Neuronal stem cell (in vitro differentiated cells): ENCODE results near the gene ZSCAN16.

Source experiments
- DNase-seq: peaks from one replicate; pipeline ENCODE4 v3.0.0-alpha.2; 2013; ENCODE audit warnings: low spot score
- H2AFZ ChIP-seq: one replicate; pipeline ENCODE4 v1.6.1; 2013; ENCODE audit warnings: mild to moderate bottlenecking, low read length, inconsistent platforms
- H2AK5ac ChIP-seq: 2 replicates; pipeline ENCODE4 v1.6.1; 2013; ENCODE audit warnings: low read depth, mild to moderate bottlenecking, inconsistent platforms, low read length, moderate library complexity, mixed read lengths
- H2BK120ac ChIP-seq: 2 replicates; pipeline ENCODE4 v1.6.1; 2013; ENCODE audit warnings: low read depth, mild to moderate bottlenecking, inconsistent platforms, low read length, moderate library complexity, mixed read lengths
- H2BK12ac ChIP-seq: one replicate; pipeline ENCODE4 v1.6.1; 2013; ENCODE audit warnings: low read length, inconsistent platforms
- H2BK15ac ChIP-seq: 2 replicates; pipeline ENCODE4 v1.6.1; 2013; ENCODE audit warnings: mild to moderate bottlenecking, low read length, inconsistent platforms, mixed read lengths
- H2BK5ac ChIP-seq: one replicate; pipeline ENCODE4 v1.6.1; 2013; ENCODE audit warnings: inconsistent platforms, mild to moderate bottlenecking, low read length, moderate library complexity
- H3K14ac ChIP-seq: one replicate; pipeline ENCODE4 v1.6.1; 2013; ENCODE audit warnings: low read length, inconsistent platforms
- H3K18ac ChIP-seq: 2 replicates; pipeline ENCODE4 v1.6.1; 2013; ENCODE audit warnings: low read length, inconsistent platforms
- H3K23ac ChIP-seq: 2 replicates; pipeline ENCODE4 v1.6.1; 2013; ENCODE audit warnings: low read depth, mild to moderate bottlenecking, mixed read lengths, low read length, inconsistent platforms; ENCODE audit not compliant: poor library complexity
- H3K27ac ChIP-seq: replicated peaks from 3 replicates; pipeline ENCODE4 v1.5.1; 2013; ENCODE audit warnings: low read length, inconsistent platforms
- H3K27me3 ChIP-seq, 3 experiments: 2 replicates each; pipeline ENCODE4 v1.6.1; 2013; ENCODE audit warnings: low read length in 3 of 3, mild to moderate bottlenecking in 2 of 3, inconsistent platforms in 1 of 3, low read depth in 1 of 3, mixed read lengths in 1 of 3, moderate library complexity in 1 of 3; ENCODE audit not compliant: control insufficient read depth in 3 of 3, insufficient read depth in 3 of 3
- H3K36me3 ChIP-seq, 2 donors: replicated peaks in 1 of 2; 2 replicates each; pipeline ENCODE4 v1.6.1; 2013; ENCODE audit warnings: low read length in 2 of 2; ENCODE audit not compliant: control insufficient read depth in 2 of 2, insufficient read depth in 2 of 2
- H3K4ac ChIP-seq: 2 replicates; pipeline ENCODE4 v1.6.1; 2013; ENCODE audit warnings: inconsistent platforms, mild to moderate bottlenecking, low read length, moderate library complexity
- H3K4me1 ChIP-seq, 2 donors: 1 replicate in 1 of 2; 2 replicates in 1 of 2; pipeline ENCODE4 v1.6.1; 2013; ENCODE audit warnings: low read length in 2 of 2, low read depth in 1 of 2; ENCODE audit not compliant: control insufficient read depth in 2 of 2, insufficient read depth in 1 of 2
- H3K4me2 ChIP-seq: one replicate; pipeline ENCODE4 v1.6.1; 2013; ENCODE audit warnings: mild to moderate bottlenecking, low read length, inconsistent platforms; ENCODE audit not compliant: insufficient read depth, poor library complexity, severe bottlenecking
- H3K4me3 ChIP-seq, 2 donors: 2 replicates each; pipeline ENCODE4 v1.5.1; 2013; ENCODE audit warnings: low read length in 2 of 2, mild to moderate bottlenecking in 2 of 2, inconsistent platforms in 1 of 2, moderate library complexity in 1 of 2
- H3K79me1 ChIP-seq: one replicate; pipeline ENCODE4 v1.6.1; 2013; ENCODE audit warnings: low read depth, mild to moderate bottlenecking, inconsistent platforms, low read length, moderate library complexity
- H3K9ac ChIP-seq: one replicate; pipeline ENCODE4 v1.6.1; 2013; ENCODE audit warnings: mild to moderate bottlenecking, low read depth, low read length, inconsistent platforms; ENCODE audit not compliant: poor library complexity
- H3K9me3 ChIP-seq, 2 donors: replicated peaks in 1 of 2; 2 replicates each; pipeline versions ENCODE3 to v1.6.1; 2013; ENCODE audit warnings: low read length in 2 of 2, mild to moderate bottlenecking in 2 of 2, inconsistent platforms in 1 of 2, low read depth in 1 of 2, mixed read lengths in 1 of 2, moderate library complexity in 1 of 2; ENCODE audit not compliant: control insufficient read depth in 2 of 2, insufficient read depth in 1 of 2
- H4K8ac ChIP-seq: one replicate; pipeline ENCODE4 v1.6.1; 2013; ENCODE audit warnings: low read depth, mild to moderate bottlenecking, inconsistent platforms, low read length, moderate library complexity
- H4K91ac ChIP-seq: one replicate; pipeline ENCODE4 v1.6.1; 2013; ENCODE audit warnings: low read length, low read depth, mild to moderate bottlenecking, inconsistent platforms; ENCODE audit not compliant: poor library complexity
- WGBS, 2 donors: extraction: QIAGEN DNeasy Blood & Tissue Kit; methylation state at CpG; one replicate each; pipeline ENCODE4 v1.1.7; 2013; ENCODE audit warnings: missing lambda C conversion rate in 2 of 2, mixed read lengths in 1 of 2; ENCODE audit not compliant: insufficient read length in 2 of 2, insufficient replicate concordance in 1 of 2; ENCODE audit errors: extremely low coverage in 2 of 2; 5-methylcytosine and 5-hydroxymethylcytosine counted together

Gene ZSCAN16

DNA sequence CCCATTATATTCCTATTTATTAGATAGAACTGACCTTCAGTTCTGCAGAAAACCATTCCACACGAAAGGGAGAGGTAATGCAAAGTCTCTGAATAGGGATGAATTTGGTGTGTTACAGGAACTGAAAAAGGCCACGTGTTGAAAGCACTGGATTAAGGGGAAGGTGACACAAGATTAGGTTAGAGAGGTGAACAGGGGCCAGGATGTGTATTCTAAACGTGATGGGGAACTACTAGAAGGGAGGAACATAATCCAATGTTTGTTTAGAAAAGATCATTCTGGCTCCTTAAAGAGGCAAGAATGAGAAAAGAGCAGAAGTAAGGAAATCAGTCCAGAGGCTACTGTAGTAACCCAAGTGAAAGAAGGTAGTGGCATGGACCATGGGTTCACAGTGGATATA lies 11.0 kb downstream of the ZSCAN16 start:
- Histone ChIP-seq H2AFZ (no peak overlapping the region), H3K36me3 (peaks cover 2 to 49% of the 10 kb centered on the region in 2 donors), H4K91ac (no peak overlapping the region), H3K4me2 (no peak overlapping the region), H3K9me3 (no peaks in the 10 kb centered on the region), H4K8ac (no peak overlapping the region), H3K27me3 (no peaks in the 10 kb centered on the region), H3K4me1 (peaks cover 6 to 11% of the 10 kb centered on the region in 2 donors), H2BK5ac (no peak overlapping the region), H3K9ac (no peak overlapping the region), H2BK15ac (no peak overlapping the region), H3K4me3 (peak overlapping the region in 1 of 2 donors; percentile 61), H3K4ac (no peak overlapping the region), H2BK120ac (no peak overlapping the region), H3K27ac (no peak overlapping the region), H2AK5ac (no peak overlapping the region), H3K18ac (no peak overlapping the region), H3K79me1 (peaks cover 3% of the 10 kb centered on the region), H3K14ac (no peak overlapping the region), H2BK12ac (no peak overlapping the region), H3K23ac (no peak overlapping the region)
- WGBS, 2 donors, result no CpG with 5 or more reads among the region's 3 CpGs
- DNase-seq, result no peak

DNA sequence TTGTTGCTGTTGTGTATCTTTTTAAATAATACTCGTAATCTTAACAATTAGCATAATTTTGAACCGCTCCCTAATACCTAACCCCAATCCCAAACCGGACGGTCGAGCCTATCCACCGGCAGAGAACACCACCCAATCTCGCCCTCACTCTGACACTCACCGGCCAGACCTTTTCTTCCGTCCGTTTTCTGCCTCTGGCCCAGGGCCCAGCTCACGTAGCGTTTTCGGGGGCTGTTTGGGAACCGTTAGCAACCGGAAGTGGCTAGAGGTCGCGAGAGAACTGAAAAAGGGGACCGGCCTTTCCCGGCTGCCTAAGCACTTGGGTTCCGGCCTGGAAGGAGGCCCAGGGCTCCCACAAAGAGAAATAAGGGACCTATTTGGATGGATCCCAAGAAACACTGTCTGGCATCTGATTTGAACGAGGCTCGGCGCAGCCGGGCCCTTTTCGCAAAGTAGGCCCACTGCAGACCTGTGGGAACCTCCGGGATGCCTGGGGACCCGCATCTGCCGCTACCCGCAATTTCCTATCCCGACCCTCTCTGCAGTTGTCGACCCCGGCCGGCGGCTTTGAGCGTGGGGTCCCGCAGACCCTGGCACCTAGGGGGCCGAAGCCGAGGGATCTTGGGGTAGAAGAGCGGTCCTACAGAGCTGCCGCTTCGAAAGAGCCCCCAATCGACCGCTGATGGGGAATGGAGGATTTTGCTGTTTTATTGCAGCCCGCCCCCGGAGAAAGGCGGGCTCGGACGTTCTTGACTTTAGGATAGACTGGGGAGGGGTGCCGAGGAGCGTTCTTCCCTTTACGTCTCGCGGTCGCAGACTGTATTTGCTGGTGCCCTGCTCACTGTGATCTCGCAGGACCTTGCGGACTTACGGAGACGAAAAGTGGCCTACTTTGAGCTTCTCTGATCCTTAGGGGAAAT lies 12.4 kb downstream of the ZSCAN16 start:
- Histone ChIP-seq H3K14ac (no peak overlapping the region), H2AK5ac (no peak overlapping the region), H2BK120ac (no peak overlapping the region), H3K23ac (peak overlapping the region; percentile 48), H3K9me3 (no peaks in the 10 kb centered on the region), H4K91ac (no peak overlapping the region), H2BK15ac (peak overlapping the region; percentile 83), H3K4me1 (peaks cover 6 to 13% of the 10 kb centered on the region in 2 donors), H3K9ac (peak overlapping the region; percentile 83), H3K18ac (peak overlapping the region; percentile 94), H2AFZ (peak overlapping the region; percentile 93), H4K8ac (peak overlapping the region; percentile 54), H3K4me3 (peak overlapping the region; percentile 61 to 79), H2BK5ac (peak overlapping the region; percentile 98), H3K27me3 (no peaks in the 10 kb centered on the region), H2BK12ac (no peak overlapping the region), H3K36me3 (peaks cover 2 to 35% of the 10 kb centered on the region in 2 donors), H3K79me1 (peaks cover 3% of the 10 kb centered on the region), H3K4me2 (peak overlapping the region; percentile 70), H3K27ac (peak overlapping the region; percentile 90), H3K4ac (no peak overlapping the region)
- no CpG with 5 or more reads among the region's 58 CpGs for WGBS, 2 donors
- DNase-seq, result peak; percentile 89

GRCh38 chr6:28137505-28137981 lies 13.1 kb downstream of the ZSCAN16 start:
- no peak overlapping the region for H2BK120ac ChIP-seq
- no peak overlapping the region for H2BK5ac ChIP-seq
- peaks cover 6 to 13% of the 10 kb centered on the region in 2 donors for H3K4me1 ChIP-seq
- no peak overlapping the region for H2BK12ac ChIP-seq
- no peaks in the 10 kb centered on the region for H3K9me3 ChIP-seq
- no peak overlapping the region for H3K18ac ChIP-seq
- peak overlapping the region; percentile 93 for H2AFZ ChIP-seq
- H2AK5ac ChIP-seq, result no peak overlapping the region
- H3K23ac ChIP-seq, result no peak overlapping the region
- H3K9ac ChIP-seq, result peak overlapping the region; percentile 83
- H3K79me1 ChIP-seq, result peaks cover under 1% of the 10 kb centered on the region
- peak overlapping the region; percentile 61 to 79 for H3K4me3 ChIP-seq
- H4K8ac ChIP-seq, result no peak overlapping the region
- H3K4me2 ChIP-seq, result peak overlapping the region; percentile 70
- H3K14ac ChIP-seq, result no peak overlapping the region
- H4K91ac ChIP-seq, result no peak overlapping the region
- no peak for DNase-seq
- no peak overlapping the region for H2BK15ac ChIP-seq
- no peaks in the 10 kb centered on the region for H3K27me3 ChIP-seq
- H3K27ac ChIP-seq, result no peak overlapping the region
- no peak overlapping the region for H3K4ac ChIP-seq
- WGBS, 2 donors, result no CpG with 5 or more reads among the region's 6 CpGs
- H3K36me3 ChIP-seq, result peaks cover 2 to 28% of the 10 kb centered on the region in 2 donors

GRCh38 chr6:28139860-28140543 lies 15.6 kb downstream of the ZSCAN16 start:
- H3K9ac ChIP-seq, result no peak overlapping the region
- no peak overlapping the region for H3K14ac ChIP-seq
- H4K8ac ChIP-seq, result no peak overlapping the region
- H3K4me3 ChIP-seq, result no peak overlapping the region
- H2BK5ac ChIP-seq, result no peak overlapping the region
- H3K79me1 ChIP-seq, result no peaks in the 10 kb centered on the region
- no peak overlapping the region for H4K91ac ChIP-seq
- no peak overlapping the region for H2AFZ ChIP-seq
- no peak overlapping the region for H3K18ac ChIP-seq
- no peak overlapping the region for H2BK120ac ChIP-seq
- DNase-seq, result no peak
- H2BK12ac ChIP-seq, result no peak overlapping the region
- H2BK15ac ChIP-seq, result no peak overlapping the region
- H2AK5ac ChIP-seq, result no peak overlapping the region
- WGBS, 2 donors, result no CpG with 5 or more reads among the region's 9 CpGs
- H3K36me3 ChIP-seq, result peaks cover 0 to 20% of the 10 kb centered on the region in 2 donors
- no peaks in the 10 kb centered on the region for H3K9me3 ChIP-seq
- no peak overlapping the region for H3K27ac ChIP-seq
- no peak overlapping the region for H3K23ac ChIP-seq
- no peak overlapping the region for H3K4me2 ChIP-seq
- no peak overlapping the region for H3K4ac ChIP-seq
- H3K4me1 ChIP-seq, result peaks cover 6 to 15% of the 10 kb centered on the region in 2 donors
- no peaks in the 10 kb centered on the region for H3K27me3 ChIP-seq
